NCI-H187 treated with DMSO at 0.1 percent for 48 hours (cell line): Measurements from ENCODE around the gene TMEM121B.

Experiments used
- DNase-seq: peaks from one replicate; lab custom pipeline; 2025; lab: John Stamatoyannopoulos, UW

TMEM121B gene

GRCh38 chr22:17091851-17092250 lies 29.3 kb downstream of the TMEM121B start:
- no peak for DNase-seq

- no peak for DNase-seq
These were observed 30.6 kb downstream of the TMEM121B start for GRCh38 chr22:17090550-17090949.

DNA sequence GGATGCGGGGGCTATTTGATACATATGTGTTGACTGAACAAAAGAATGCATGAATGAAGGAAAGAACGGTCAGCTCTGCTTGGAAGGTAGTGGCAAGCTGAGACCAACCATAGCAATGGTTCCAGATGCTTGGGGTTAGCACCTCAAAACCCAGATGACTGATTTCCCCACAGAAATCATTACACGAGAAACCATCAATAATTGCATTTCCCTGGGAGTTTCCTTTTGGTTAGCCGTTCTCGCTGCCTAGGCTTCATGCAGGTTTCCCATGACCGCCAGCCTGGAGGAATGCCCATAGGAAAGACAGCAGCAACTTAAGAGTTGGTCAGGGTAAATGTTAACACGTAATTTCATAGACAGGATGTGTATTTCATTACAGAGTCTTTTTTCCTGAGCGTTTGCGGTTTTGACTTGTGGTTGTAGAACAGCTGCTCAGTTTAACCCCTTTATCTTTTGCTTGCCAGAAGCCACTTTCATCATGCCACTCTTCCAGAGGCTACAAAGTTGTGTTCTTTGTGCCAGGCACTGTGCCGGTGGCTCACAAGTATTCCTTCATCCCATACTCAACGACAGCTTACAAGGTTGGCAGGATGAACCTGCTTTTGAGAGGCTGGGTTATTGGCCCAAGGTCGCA lies 33.5 kb downstream of the TMEM121B start:
- DNase-seq, result no peak

DNA sequence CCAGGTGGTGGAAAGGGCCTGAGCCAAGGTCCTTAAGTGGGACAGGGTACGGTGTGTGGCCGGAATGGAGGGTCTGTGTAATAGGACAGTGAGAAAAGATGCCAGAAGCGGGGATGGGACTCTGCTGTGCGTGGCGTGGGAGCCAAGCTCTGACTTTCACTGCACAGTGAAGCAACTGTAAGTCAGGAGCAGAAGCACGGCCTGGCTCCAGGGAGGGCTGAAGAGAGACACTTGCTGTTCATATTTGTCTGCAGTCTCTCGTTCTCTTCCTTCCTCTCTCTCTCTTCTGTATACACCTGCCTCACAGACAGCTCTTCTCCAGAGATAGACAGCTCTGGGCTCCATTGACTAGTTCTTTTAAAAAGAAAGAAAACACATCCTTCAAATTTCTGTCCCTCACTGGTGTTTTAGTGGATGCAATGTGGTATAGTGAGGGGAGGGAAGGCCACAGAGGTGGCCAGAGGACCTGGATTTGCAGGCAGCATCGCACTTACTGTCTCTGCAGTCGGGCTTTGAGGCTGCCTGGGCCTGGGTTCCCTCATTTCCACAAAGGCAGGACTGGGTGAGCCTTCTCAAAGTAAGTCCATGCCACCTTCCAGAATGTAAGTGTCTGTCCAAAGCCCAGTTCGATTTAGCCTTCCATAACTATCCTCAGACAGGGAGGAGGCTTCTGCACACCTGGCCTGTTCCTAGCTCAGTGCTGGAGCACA lies 34.2 kb downstream of the TMEM121B start:
- no peak for DNase-seq

DNA sequence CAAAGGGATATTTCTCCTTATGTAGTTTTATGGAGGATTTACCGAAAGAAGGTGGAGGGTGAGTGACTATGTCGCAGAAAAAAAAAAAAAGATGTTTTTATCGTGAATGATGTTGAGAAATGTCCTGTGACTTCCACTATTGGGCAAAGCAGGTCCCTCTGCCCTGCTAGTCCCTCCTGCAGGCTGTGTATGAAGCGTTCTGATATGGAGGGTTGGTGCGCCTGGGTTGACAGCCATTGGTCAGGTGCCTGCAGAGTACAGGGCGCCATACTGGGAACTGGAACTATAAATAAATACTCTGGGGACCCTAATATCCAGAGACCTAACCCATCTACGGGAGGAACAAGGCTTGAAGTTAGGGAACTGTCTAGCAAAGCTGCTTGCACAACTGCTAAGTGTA lies 34.9 kb downstream of the TMEM121B start:
- DNase-seq, result no peak

- no peak for DNase-seq
These were observed 35.6 kb downstream of the TMEM121B start for GRCh38 chr22:17085277-17086181.

- DNase-seq, result no peak
These were observed 36.4 kb downstream of the TMEM121B start, which contains the start of gene IL17RA for GRCh38 chr22:17084554-17085276. Gene IL17RA (plus strand): TSS chr22:17085000. CDS start chr22:17085092, 92 bp downstream.

- DNase-seq, result no peak
These were observed 37.2 kb downstream of the TMEM121B start for GRCh38 chr22:17083811-17084441.

DNA sequence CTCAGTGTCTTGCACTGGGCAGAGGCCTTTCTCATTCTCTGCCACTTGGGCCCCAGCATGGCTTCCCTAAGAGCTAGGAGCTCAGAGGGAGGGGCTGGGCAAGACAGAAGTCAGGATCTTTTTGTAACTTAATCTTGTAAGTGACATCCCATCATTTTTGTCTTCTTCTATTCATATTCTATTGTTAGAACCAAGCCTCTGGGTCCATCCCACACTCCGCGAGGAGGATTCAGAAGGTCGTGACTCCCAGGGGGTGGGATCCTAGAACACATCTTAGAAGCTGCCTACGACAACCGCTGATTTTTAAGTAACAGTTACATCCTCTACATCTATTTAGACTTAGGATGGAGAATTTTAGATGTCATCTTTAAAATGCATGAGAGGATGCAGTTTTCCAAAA lies 37.9 kb downstream of the TMEM121B start:
- no peak for DNase-seq

GRCh38 chr22:17079572-17079971 lies 41.6 kb downstream of the TMEM121B start:
- no peak for DNase-seq

DNA sequence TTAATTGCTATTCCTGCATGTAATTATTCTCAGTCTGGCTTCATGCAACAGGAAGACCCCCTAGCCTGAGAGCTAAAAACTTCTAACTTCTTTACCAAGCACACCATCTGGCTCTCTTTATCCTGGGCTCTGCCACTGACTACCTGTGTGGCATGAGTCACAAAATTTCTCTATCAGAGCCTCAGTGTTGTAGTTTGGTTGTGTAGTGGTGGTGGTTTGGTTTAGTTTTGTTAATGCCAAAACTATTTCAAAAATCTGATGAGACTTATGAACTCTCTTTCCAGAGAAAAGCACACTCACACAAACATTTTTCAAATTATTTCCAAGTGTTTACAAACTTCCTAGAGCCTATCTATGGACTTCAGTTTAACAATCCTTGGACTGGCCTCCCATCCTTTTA lies 43.9 kb downstream of the TMEM121B start:
- no peak for DNase-seq

DNA sequence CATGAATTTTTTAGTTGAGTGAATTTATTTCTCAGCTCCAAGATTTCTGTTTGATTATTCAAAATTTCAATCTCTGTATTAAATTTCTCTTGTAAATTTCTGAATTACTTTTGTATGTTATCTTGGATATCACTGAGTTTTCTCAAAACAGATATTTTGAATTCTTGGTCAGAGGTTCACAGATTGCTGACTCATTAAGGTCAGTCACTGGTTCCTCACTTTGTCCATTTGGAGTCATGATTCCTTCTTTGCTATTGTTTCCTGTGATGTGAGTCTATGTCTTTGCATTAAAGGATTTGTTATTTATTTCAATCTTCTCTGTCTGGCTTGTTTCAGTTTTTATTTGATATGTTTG lies 46.5 kb downstream of the TMEM121B start:
- no peak for DNase-seq

GRCh38 chr22:17072877-17073276 lies 48.3 kb downstream of the TMEM121B start:
- no peak for DNase-seq
